Neural cell (in vitro differentiated cells): Measurements from ENCODE around the gene CPD. TPM values are rescaled to one million over a fixed set of nuclear protein-coding genes. Genes with fewer than 3 reads are reported as not detected.

ENCODE experiments used
- H2AFZ ChIP-seq: fragments of 200-600, 300-800 bp; sonication (generic), shearing (Covaris generic); 2 replicates; pipeline ENCODE4 v1.6.0; 2014; ENCODE audit warnings: low read depth, mild to moderate bottlenecking, antibody characterized with exemption, low read length, moderate library complexity
- H3F3A ChIP-seq: fragments of 200-600 bp; shearing (Covaris generic); 2 replicates; pipeline ENCODE4 v1.6.1; 2016; ENCODE audit warnings: mild to moderate bottlenecking, moderate library complexity, mixed read lengths, antibody characterized with exemption, low read length; ENCODE audit not compliant: insufficient read depth, poor library complexity, severe bottlenecking
- H3K27ac ChIP-seq: fragments of 200-600, 300-800 bp; sonication (generic), shearing (Covaris generic); 2 replicates; pipeline ENCODE4 v1.5.1; 2014; ENCODE audit warnings: mild to moderate bottlenecking, low read length, moderate library complexity
- H3K27me3 ChIP-seq: fragments of 300-800, 200-600 bp; sonication (generic), shearing (Covaris generic); 2 replicates; pipeline ENCODE4 v1.6.0; 2014; ENCODE audit warnings: mild to moderate bottlenecking, low read depth, low read length, moderate library complexity; ENCODE audit not compliant: insufficient read depth
- H3K36me3 ChIP-seq: fragments of 300-800, 200-600 bp; sonication (generic), shearing (Covaris generic); 2 replicates; pipeline ENCODE4 v1.5.1; 2014; ENCODE audit warnings: mild to moderate bottlenecking, antibody characterized with exemption, low read length, moderate library complexity; ENCODE audit not compliant: insufficient read depth
- H3K4me2 ChIP-seq: fragments of 300-800, 200-600 bp; sonication (generic), shearing (Covaris generic); 2 replicates; pipeline ENCODE4 v1.6.0; 2014; ENCODE audit warnings: mild to moderate bottlenecking, low read length
- H3K4me3 ChIP-seq: fragments of 300-800, 200-600 bp; sonication (generic), shearing (Covaris generic); 2 replicates; pipeline ENCODE4 v1.5.1; 2014; ENCODE audit warnings: mild to moderate bottlenecking, low read length, moderate library complexity
- H3K79me2 ChIP-seq: fragments of 200-600 bp; shearing (Covaris generic); replicated peaks from 2 replicates; pipeline ENCODE4 v1.6.0; 2014; ENCODE audit warnings: mild to moderate bottlenecking, low read length, moderate library complexity; ENCODE audit not compliant: insufficient read depth
- H3K9ac ChIP-seq: fragments of 300-800, 200-600 bp; sonication (generic), shearing (Covaris generic); 2 replicates; pipeline ENCODE4 v1.6.1; 2016; ENCODE audit warnings: mild to moderate bottlenecking, low read length, mixed read lengths
- H3K9me2 ChIP-seq: fragments of 200-600 bp; shearing (Covaris generic); 2 replicates; pipeline ENCODE4 v1.6.1; 2016; ENCODE audit warnings: mild to moderate bottlenecking, low read length, mixed read lengths; ENCODE audit not compliant: insufficient read depth
- H3K9me3 ChIP-seq: fragments of 200-600, 300-800 bp; sonication (generic), shearing (Covaris generic); 2 replicates; pipeline ENCODE4 v1.6.1; 2016; ENCODE audit warnings: mild to moderate bottlenecking, mixed run types, low read length, moderate library complexity, mixed read lengths
- H4K20me1 ChIP-seq: fragments of 200-600 bp; shearing (Covaris generic); 2 replicates; pipeline ENCODE4 v1.6.1; 2016; ENCODE audit warnings: mild to moderate bottlenecking, mixed run types; ENCODE audit not compliant: insufficient read depth
- CTCF ChIP-seq: fragments of 450-650 bp; IDR thresholded peaks from 2 replicates; pipeline ENCODE4 v1.5.1; 2014; ENCODE audit warnings: antibody characterized with exemption, mild to moderate bottlenecking, moderate library complexity; ENCODE audit not compliant: poor library complexity, severe bottlenecking
- EP300 ChIP-seq: fragments of 450-650 bp; conservative IDR thresholded peaks from 2 replicates; pipeline ENCODE4 v1.6.1; 2014; ENCODE audit warnings: antibody characterized with exemption, mild to moderate bottlenecking, moderate library complexity; ENCODE audit not compliant: poor library complexity, severe bottlenecking
- EZH2 ChIP-seq: fragments of 200-600, 300-800 bp; shearing (Covaris generic), sonication (generic); IDR thresholded peaks from 2 replicates; pipeline ENCODE4 v1.6.1; 2014; ENCODE audit warnings: antibody characterized with exemption, low read length, borderline replicate concordance, mild to moderate bottlenecking; ENCODE audit not compliant: insufficient read depth, poor library complexity, severe bottlenecking
- MXI1 ChIP-seq: fragments of 450-650 bp; conservative IDR thresholded peaks from 2 replicates; pipeline ENCODE4 v1.6.1; 2014; ENCODE audit warnings: antibody characterized with exemption, mild to moderate bottlenecking; ENCODE audit not compliant: poor library complexity, severe bottlenecking
- POLR2AphosphoS5 ChIP-seq: IDR thresholded peaks from 2 replicates; pipeline ENCODE4 v1.6.1; 2012
- RAD21 ChIP-seq: fragments of 450-650 bp; conservative IDR thresholded peaks from 2 replicates; pipeline ENCODE4 v1.6.1; 2014; ENCODE audit warnings: antibody characterized with exemption, mild to moderate bottlenecking, moderate library complexity
- REST ChIP-seq: IDR thresholded peaks from 2 replicates; pipeline ENCODE4 v1.6.1; 2012; ENCODE audit warnings: borderline replicate concordance
- SMC3 ChIP-seq: fragments of 450-650 bp; conservative IDR thresholded peaks from 2 replicates; pipeline ENCODE4 v1.6.1; 2014; ENCODE audit warnings: antibody characterized with exemption, mild to moderate bottlenecking, moderate library complexity; ENCODE audit not compliant: poor library complexity
- TAF1 ChIP-seq: IDR thresholded peaks from 2 replicates; pipeline ENCODE4 v1.6.1; 2012; ENCODE audit warnings: low read depth
- polyA plus RNA-seq: library from polyadenylated mRNA; depleted of rRNA; stranded (reverse); fragments of >200 nt; gene quantifications from 2 replicates; pipeline ENCODE4 v1.2.3, GENCODE V29; 2014

The CPD gene
- polyA plus RNA-seq, 1 donor from 2014 or later = 14.1 TPM

- H3K79me2 ChIP-seq = no peaks in the 10 kb centered on the region
- no peak overlapping the region for H2AFZ ChIP-seq
- TF ChIP-seq REST = no peak
- no peak for TF ChIP-seq POLR2AphosphoS5
- no peak for TF ChIP-seq CTCF
- TF ChIP-seq RAD21 = no peak
- no peak for TF ChIP-seq MXI1
- no peak for TF ChIP-seq TAF1
- TF ChIP-seq SMC3 = no peak
- TF ChIP-seq EZH2 = no peak
- TF ChIP-seq EP300 = no peak
- no peaks in the 10 kb centered on the region for H3F3A ChIP-seq
- no peak overlapping the region for H3K27ac ChIP-seq
- H3K27me3 ChIP-seq = no peaks in the 10 kb centered on the region
- no peak overlapping the region for H3K4me2 ChIP-seq
- no peaks in the 10 kb centered on the region for H3K9me3 ChIP-seq
- no peaks in the 10 kb centered on the region for H3K9me2 ChIP-seq
- H3K36me3 ChIP-seq = peaks cover 14% of the 10 kb centered on the region
- H4K20me1 ChIP-seq = no peaks in the 10 kb centered on the region
- H3K9ac ChIP-seq = no peak overlapping the region
- no peak overlapping the region for H3K4me3 ChIP-seq
Measured at GRCh38 chr17:30433514-30433913, 54.8 kb downstream of the CPD start.

DNA sequence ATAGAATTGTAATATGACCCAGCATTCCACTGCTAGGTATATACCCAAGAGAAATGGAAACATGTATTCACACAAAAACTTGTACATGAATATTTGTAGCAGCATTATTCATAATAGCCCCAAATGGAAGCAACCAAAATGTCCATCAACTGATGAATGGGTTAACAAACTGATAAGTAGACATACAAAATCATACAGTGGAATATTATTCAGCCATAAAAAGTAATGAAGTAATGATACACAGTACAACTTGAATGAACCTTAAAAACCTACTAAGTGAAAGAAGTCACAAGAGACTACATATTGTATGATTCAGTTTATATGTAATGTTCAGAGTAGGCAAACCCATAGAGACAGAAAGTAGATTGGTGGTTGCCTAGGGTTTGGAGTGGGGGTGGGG lies 58.0 kb downstream of the CPD start:
- TF ChIP-seq MXI1 (no peak), POLR2AphosphoS5 (no peak), REST (no peak), SMC3 (no peak), EP300 (no peak), CTCF (no peak), EZH2 (no peak), RAD21 (no peak), TAF1 (no peak)
- H3K9me3 ChIP-seq = no peaks in the 10 kb centered on the region
- H3K4me2 ChIP-seq = no peak overlapping the region
- H3K27ac ChIP-seq = no peak overlapping the region
- H3F3A ChIP-seq = no peaks in the 10 kb centered on the region
- H3K4me3 ChIP-seq = no peak overlapping the region
- H3K9me2 ChIP-seq = no peaks in the 10 kb centered on the region
- peaks cover 14% of the 10 kb centered on the region for H3K36me3 ChIP-seq
- no peaks in the 10 kb centered on the region for H4K20me1 ChIP-seq
- no peaks in the 10 kb centered on the region for H3K79me2 ChIP-seq
- no peak overlapping the region for H3K9ac ChIP-seq
- no peaks in the 10 kb centered on the region for H3K27me3 ChIP-seq
- no peak overlapping the region for H2AFZ ChIP-seq
